WTC11 (cell line): ENCODE data around the gene C1orf159. TPM values are rescaled to one million over a fixed set of nuclear protein-coding genes. Genes with fewer than 3 reads are reported as not detected.

Source experiments
- ATAC-seq: fragments of 200-7000 bp; cut with Tn5 transposase; 2 replicates; pipeline ENCODE4 v1.10.0; 2021; ENCODE audit warnings: mild to moderate bottlenecking, moderate library complexity
- CTCF ChIA-PET: fragments of 300-600 bp; sonication (Branson Sonifier 250); formaldehyde crosslinking; loops from one replicate; lab custom pipeline; 2021; ENCODE audit warnings: antibody characterized with exemption; lab: Charles Lee
- POLR2A ChIA-PET: fragments of 350-600 bp; sonication (Branson Sonifier 250); formaldehyde crosslinking; loops from one replicate; lab custom pipeline; 2021; ENCODE audit warnings: antibody characterized with exemption; lab: Charles Lee
- DNase-seq: peaks from one replicate; pipeline ENCODE4 v3.0.0; 2021; ENCODE audit warnings: low spot score
- H3K27ac Mint-ChIP-seq: 2 replicates; pipeline ENCODE4 v1.8.0; 2021; ENCODE audit warnings: mixed read lengths
- H3K27me3 Mint-ChIP-seq: 2 replicates; pipeline ENCODE4 v1.8.0; 2021; ENCODE audit warnings: low read depth, mild to moderate bottlenecking, moderate library complexity, mixed read lengths
- H3K36me3 Mint-ChIP-seq: 2 replicates; pipeline ENCODE4 v1.8.0; 2021; ENCODE audit warnings: mixed read lengths
- H3K4me1 Mint-ChIP-seq: 2 replicates; pipeline ENCODE4 v1.8.0; 2022; ENCODE audit warnings: mixed read lengths
- H3K4me3 Mint-ChIP-seq: 2 replicates; pipeline ENCODE4 v1.8.0; 2021; ENCODE audit warnings: mild to moderate bottlenecking, moderate library complexity, mixed read lengths
- H3K9me3 Mint-ChIP-seq: 2 replicates; pipeline ENCODE4 v1.8.0; 2021; ENCODE audit warnings: mixed read lengths
- CREB1 ChIP-seq: sonication (generic); formaldehyde crosslinking; IDR thresholded peaks from 2 replicates; pipeline ENCODE4 v1.8.0; 2023; ENCODE audit warnings: mild to moderate bottlenecking, missing genetic modification reagents
- CREM ChIP-seq: sonication (generic); formaldehyde crosslinking; IDR thresholded peaks from 2 replicates; pipeline ENCODE4 v1.8.1; 2022; ENCODE audit warnings: mild to moderate bottlenecking, missing genetic modification reagents, moderate library complexity
- EMX1 ChIP-seq: fragments of 250-450 bp; sonication (Bioruptor Pico); IDR thresholded peaks from 2 replicates; pipeline ENCODE4 v1.8.0; 2021; ENCODE audit warnings: mild to moderate bottlenecking
- MXD4 ChIP-seq: fragments of 250-450 bp; sonication (Bioruptor Pico); IDR thresholded peaks from 2 replicates; pipeline ENCODE4 v1.8.0; 2021; ENCODE audit warnings: mild to moderate bottlenecking, moderate library complexity, borderline replicate concordance
- NFATC4 ChIP-seq: fragments of 250-450 bp; sonication (Bioruptor Pico); IDR thresholded peaks from 2 replicates; pipeline ENCODE4 v1.9.0; 2021; ENCODE audit warnings: mild to moderate bottlenecking
- NFE2L1 ChIP-seq: sonication (generic); formaldehyde crosslinking; IDR thresholded peaks from 2 replicates; pipeline ENCODE4 v1.8.1; 2023; ENCODE audit warnings: missing genetic modification reagents
- NR2C2 ChIP-seq: sonication (generic); formaldehyde crosslinking; IDR thresholded peaks from 2 replicates; pipeline ENCODE4 v1.8.0; 2022; ENCODE audit warnings: mild to moderate bottlenecking, missing genetic modification reagents
- PRDM15 ChIP-seq: sonication (generic); formaldehyde crosslinking; IDR thresholded peaks from 2 replicates; pipeline ENCODE4 v1.8.0; 2022; ENCODE audit warnings: missing genetic modification reagents
- PREB ChIP-seq: sonication (generic); formaldehyde crosslinking; IDR thresholded peaks from 2 replicates; pipeline ENCODE4 v1.8.1; 2022; ENCODE audit warnings: mild to moderate bottlenecking, missing genetic modification reagents, moderate library complexity, borderline replicate concordance
- PRRX2 ChIP-seq: fragments of 250-450 bp; sonication (Bioruptor Pico); IDR thresholded peaks from 2 replicates; pipeline ENCODE4 v1.8.0; 2021; ENCODE audit warnings: mild to moderate bottlenecking
- SMAD3 ChIP-seq: sonication (generic); formaldehyde crosslinking; IDR thresholded peaks from 2 replicates; pipeline ENCODE4 v1.8.0; 2022; ENCODE audit warnings: missing genetic modification reagents, mild to moderate bottlenecking, borderline replicate concordance
- SP1 ChIP-seq: sonication (generic); formaldehyde crosslinking; conservative IDR thresholded peaks from 2 replicates; pipeline ENCODE4 v1.8.1; 2022; ENCODE audit warnings: missing genetic modification reagents
- TP53 ChIP-seq: sonication (generic); formaldehyde crosslinking; IDR thresholded peaks from 2 replicates; pipeline ENCODE4 v1.8.1; 2023; ENCODE audit warnings: mild to moderate bottlenecking, missing genetic modification reagents
- USF2 ChIP-seq: sonication (generic); formaldehyde crosslinking; IDR thresholded peaks from 2 replicates; pipeline ENCODE4 v1.8.1; 2023; ENCODE audit warnings: mild to moderate bottlenecking, missing genetic modification reagents, moderate library complexity
- ZNF512 ChIP-seq: sonication (generic); formaldehyde crosslinking; IDR thresholded peaks from 2 replicates; pipeline ENCODE4 v1.8.1; 2022; ENCODE audit warnings: missing genetic modification reagents, borderline replicate concordance
- ZNF671 ChIP-seq: fragments of 250-450 bp; sonication (Bioruptor Pico); IDR thresholded peaks from 2 replicates; pipeline ENCODE4 v1.8.0; 2021; ENCODE audit warnings: mild to moderate bottlenecking
- total RNA-seq: library from RNA; stranded (reverse); gene quantifications from 3 replicates; pipeline ENCODE4 v1.2.3, GENCODE V29; 2021
- TF ChIP-seq, protein P1 (sequence below): fragments of 250-450 bp; sonication (Bioruptor Pico); IDR thresholded peaks from 2 replicates; pipeline ENCODE4 v1.8.0; 2021; ENCODE audit warnings: mild to moderate bottlenecking
- TF ChIP-seq, protein P2 (sequence below): sonication (generic); formaldehyde crosslinking; IDR thresholded peaks from 2 replicates; pipeline ENCODE4 v1.8.1; 2022; ENCODE audit warnings: low read depth, missing genetic modification reagents, borderline replicate concordance

C1orf159 gene
- total RNA-seq, 1 experiment from 2014 or later, result 17.8 TPM

GRCh38 chr1:1072849-1073742 lies 42.8 kb downstream of the C1orf159 start:
- no peak for DNase-seq
- H3K9me3 Mint-ChIP-seq, result no peaks in the 10 kb centered on the region
- CTCF ChIA-PET, result interaction anchor here (0.5 to 3.2 kb wide), 4 partner anchors 9 to 89 kb away, joined by 3 to 10 read pairs (median 5); no protein-coding TSS in a partner anchor
- POLR2A ChIA-PET, result no interaction called here
- no peak for ATAC-seq
- TF ChIP-seq PRDM15 (CRISPR knock-in tag) (no peak), EMX1 (CRISPR knock-in tag) (no peak), USF2 (CRISPR knock-in tag) (no peak), NFE2L1 (CRISPR knock-in tag) (no peak), ZNF512 (CRISPR knock-in tag) (no peak), PREB (no peak), MXD4 (no peak), TP53 (no peak), CREB1 (CRISPR knock-in tag) (no peak), PRRX2 (CRISPR knock-in tag) (no peak), NFATC4 (no peak), NR2C2 (CRISPR knock-in tag) (no peak), CREM (no peak), SP1 (CRISPR knock-in tag) (no peak), ZNF671 (CRISPR knock-in tag) (no peak), SMAD3 (CRISPR knock-in tag) (no peak)
- TF ChIP-seq, protein P1, sequence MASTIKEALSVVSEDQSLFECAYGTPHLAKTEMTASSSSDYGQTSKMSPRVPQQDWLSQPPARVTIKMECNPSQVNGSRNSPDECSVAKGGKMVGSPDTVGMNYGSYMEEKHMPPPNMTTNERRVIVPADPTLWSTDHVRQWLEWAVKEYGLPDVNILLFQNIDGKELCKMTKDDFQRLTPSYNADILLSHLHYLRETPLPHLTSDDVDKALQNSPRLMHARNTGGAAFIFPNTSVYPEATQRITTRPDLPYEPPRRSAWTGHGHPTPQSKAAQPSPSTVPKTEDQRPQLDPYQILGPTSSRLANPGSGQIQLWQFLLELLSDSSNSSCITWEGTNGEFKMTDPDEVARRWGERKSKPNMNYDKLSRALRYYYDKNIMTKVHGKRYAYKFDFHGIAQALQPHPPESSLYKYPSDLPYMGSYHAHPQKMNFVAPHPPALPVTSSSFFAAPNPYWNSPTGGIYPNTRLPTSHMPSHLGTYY (CRISPR knock-in tag), result no peak
- TF ChIP-seq, protein P2, sequence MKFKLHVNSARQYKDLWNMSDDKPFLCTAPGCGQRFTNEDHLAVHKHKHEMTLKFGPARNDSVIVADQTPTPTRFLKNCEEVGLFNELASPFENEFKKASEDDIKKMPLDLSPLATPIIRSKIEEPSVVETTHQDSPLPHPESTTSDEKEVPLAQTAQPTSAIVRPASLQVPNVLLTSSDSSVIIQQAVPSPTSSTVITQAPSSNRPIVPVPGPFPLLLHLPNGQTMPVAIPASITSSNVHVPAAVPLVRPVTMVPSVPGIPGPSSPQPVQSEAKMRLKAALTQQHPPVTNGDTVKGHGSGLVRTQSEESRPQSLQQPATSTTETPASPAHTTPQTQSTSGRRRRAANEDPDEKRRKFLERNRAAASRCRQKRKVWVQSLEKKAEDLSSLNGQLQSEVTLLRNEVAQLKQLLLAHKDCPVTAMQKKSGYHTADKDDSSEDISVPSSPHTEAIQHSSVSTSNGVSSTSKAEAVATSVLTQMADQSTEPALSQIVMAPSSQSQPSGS, result no peak
- H3K4me3 Mint-ChIP-seq, result no peak overlapping the region
- H3K4me1 Mint-ChIP-seq, result no peaks in the 10 kb centered on the region
- H3K36me3 Mint-ChIP-seq, result no peaks in the 10 kb centered on the region
- H3K27ac Mint-ChIP-seq, result no peak overlapping the region
- H3K27me3 Mint-ChIP-seq, result peaks cover 12% of the 10 kb centered on the region
